GM21528 (cell line): ENCODE measurements around the gene CCDC188.

Source experiments
- ATAC-seq: cut with Tn5 transposase; IDR thresholded peaks from one replicate; pipeline ENCODE4 v1.9.1; 2021; ENCODE audit warnings: mild to moderate bottlenecking, moderate library complexity; ENCODE audit not compliant: unreplicated experiment, low FRiP score

The CCDC188 gene

DNA sequence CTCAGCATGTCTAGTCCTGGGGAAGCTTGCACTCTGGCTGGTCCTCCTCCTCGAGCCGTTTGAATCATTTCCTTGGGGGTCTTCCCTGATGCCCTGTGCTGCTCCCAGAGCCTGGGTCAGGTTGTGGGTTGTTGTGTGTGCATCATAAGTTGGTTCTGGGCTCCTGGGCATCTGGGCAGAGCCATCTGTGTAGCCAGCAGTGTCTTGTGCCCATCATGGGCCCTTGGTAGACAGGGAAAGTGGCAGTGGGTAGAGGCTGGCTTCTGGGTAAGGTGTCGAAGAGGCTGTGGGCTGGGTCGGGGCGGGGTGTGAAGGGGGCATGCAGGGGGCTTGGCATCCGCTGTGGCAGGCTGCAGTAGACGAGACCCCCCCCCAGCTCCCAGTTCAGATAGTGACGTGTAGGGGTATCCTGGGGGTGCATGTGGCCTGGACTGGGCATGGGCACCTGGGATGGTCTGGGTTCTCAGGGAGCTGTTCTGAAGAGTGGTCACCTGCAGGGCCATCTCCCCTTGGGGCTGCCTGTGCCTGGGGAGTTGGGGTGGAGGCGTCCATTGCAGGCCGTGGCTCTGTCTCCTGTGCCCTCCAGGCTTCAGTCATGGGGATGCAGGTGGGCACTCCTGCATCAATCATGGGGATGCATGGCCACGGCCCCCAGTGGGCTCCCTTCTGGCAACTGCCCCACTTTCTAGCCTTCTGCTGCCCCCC lies 26.6 kb downstream of the CCDC188 start:
- ATAC-seq, result no peak

GRCh38 chr22:20123366-20124082 lies 27.3 kb downstream of the CCDC188 start:
- ATAC-seq, result no peak

DNA sequence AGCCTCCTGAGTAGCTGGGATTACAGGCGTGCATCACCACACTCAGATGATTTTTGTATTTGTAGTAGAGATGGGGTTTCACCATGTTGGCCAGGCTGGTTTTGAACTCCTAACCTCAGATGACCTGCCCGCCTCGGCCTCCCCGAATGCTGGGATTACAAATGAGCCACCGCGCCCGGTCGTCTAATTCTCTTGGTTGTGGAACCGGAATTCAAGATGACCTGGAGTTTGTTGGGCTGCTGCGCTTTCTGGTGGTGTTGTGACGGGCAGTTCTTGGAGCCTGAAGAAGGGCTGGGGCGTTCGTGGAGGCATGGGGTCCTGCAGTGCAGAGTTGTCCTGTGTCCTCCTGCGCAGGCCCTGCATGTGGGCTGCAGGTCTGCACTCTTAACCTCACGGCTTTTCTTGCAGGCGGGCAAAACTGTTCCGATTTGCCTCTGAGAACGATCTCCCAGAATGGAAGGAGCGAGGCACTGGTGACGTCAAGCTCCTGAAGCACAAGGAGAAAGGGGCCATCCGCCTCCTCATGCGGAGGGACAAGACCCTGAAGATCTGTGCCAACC lies 28.9 kb downstream of the CCDC188 start:
- no peak for ATAC-seq

DNA sequence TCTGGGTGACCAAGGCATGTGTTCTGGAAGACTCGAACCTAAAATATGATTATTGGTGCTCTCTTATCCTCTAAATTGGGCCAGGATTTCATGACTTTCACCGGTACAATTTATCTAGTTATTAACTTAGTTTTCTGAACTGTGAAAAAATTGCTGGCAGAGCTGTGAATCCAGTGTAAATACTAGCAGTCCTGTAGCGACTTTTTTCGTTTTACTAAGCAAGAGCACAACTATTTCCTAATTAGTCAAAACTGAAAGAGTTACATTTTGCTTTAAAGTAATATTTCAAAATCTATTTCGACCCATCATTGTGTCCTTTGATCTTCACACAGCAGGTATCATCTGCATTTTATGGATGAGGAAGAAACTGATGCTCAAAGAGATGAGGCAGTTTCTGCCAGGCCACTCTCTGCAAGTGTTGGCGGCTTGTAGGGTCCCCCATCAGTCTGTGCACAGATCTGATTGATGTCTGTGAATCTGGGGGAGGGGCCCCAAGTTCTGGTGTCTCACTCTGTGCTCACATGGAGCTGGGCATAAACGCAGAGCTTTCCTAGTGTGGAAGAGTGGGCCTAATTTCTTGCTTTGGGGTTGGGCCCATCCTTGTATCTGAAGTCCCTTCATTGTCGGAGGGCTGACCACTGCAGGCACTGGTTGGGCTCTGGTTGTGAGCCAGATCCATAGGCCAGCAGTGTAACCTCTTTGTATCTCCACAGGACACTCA lies 32.4 kb downstream of the CCDC188 start:
- ATAC-seq, result no peak

GRCh38 chr22:20117633-20118299 lies 33.1 kb downstream of the CCDC188 start:
- peak; percentile 19 for ATAC-seq

DNA sequence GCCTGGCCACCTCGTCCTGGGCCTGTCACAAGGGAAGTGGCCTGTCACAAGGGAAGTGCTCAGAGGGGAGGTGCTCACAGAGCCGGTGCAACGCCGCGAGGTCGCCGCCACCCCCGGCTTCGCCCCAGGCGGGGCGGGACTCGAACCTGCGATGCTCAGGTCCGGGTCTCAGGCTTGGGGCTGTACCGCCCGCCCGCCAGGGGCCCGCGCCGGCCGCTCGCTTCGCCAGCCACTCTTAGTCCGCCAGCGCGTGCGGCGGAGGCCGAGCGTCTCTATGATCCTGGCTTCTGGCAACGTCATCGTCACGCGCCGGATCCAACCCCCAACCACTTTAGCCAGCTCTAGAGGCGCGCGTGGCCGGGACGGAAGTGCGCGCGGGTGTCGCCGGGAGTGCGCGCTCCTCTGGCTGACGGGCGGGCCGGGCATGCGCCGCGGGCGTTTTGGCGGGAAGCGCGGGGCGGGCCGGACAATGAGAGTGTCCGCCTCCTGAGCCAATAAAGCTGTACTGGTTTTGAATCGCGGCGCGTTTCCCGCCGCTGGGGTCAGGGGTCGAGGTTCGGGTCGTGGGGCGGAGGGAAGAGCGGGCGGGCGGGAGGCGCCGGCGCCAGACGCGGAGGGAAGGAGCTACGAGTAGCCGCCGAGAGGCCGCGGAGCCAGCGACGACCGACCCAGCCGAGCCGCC lies 33.8 kb downstream of the CCDC188 start, which contains the start of gene TRMT2A:
TRMT2A (minus strand) TSS at position 276 of the 682 bp plus-strand sequence. CDS start 320 bp downstream, outside the sequence.
- ATAC-seq, result peak; percentile 69

GRCh38 chr22:20116376-20116950 lies 34.4 kb downstream of the CCDC188 start:
- no peak for ATAC-seq

- no peak for ATAC-seq
These were observed 35.0 kb downstream of the CCDC188 start, which contains the start of gene RANBP1 for GRCh38 chr22:20115691-20116375. TSS of gene RANBP1 (plus strand) at chr22:20116104. CDS start at chr22:20116185, 81 bp downstream.

DNA sequence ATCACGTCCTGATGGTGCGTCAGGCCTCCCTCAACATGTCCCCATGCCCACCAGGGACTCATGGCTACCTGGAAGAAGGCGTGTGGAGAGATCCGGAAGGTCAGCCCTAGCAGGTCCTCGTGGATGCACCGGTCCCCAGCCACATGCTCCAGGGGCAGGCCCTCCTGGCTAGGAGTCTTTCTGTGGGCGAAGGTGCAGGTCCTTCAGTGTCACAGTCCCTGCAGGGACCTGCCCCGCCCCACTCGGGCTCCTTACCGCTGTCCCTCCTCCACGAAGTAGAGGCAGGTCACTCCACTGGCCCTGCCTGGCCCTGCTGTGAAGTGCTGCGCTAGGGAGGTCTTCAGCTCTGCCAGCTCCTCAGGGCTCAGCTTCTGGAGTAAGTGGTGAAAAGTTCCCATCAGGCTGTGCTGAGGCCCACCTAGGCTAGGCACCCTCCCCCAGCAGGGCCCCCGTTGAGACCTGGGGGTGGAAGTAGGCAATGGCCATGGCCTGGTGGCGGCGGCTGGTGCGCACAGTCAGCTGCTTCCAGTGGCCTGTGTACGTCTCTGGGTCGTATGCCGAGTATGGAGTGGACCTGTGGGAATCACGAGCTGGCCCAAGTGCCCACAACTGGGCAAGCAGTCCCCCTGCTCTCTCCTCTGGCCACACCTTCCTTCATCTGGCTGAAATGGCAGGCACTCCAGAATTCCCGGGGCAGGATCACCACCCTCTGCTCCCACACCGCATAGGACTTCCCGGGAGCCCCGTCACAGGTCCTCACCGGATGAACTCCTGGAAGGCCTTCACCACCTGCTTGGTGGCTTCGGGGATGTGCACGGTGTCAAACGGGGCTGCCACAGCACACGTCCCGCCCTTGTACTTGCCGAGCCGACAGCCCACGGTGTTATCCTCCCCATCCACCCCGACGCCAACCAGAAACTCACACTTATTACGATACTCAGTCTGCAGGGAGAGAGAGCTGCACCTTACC lies 36.1 kb downstream of the CCDC188 start:
- ATAC-seq, result no peak

GRCh38 chr22:20113551-20114310 lies 37.1 kb downstream of the CCDC188 start:
- no peak for ATAC-seq

DNA sequence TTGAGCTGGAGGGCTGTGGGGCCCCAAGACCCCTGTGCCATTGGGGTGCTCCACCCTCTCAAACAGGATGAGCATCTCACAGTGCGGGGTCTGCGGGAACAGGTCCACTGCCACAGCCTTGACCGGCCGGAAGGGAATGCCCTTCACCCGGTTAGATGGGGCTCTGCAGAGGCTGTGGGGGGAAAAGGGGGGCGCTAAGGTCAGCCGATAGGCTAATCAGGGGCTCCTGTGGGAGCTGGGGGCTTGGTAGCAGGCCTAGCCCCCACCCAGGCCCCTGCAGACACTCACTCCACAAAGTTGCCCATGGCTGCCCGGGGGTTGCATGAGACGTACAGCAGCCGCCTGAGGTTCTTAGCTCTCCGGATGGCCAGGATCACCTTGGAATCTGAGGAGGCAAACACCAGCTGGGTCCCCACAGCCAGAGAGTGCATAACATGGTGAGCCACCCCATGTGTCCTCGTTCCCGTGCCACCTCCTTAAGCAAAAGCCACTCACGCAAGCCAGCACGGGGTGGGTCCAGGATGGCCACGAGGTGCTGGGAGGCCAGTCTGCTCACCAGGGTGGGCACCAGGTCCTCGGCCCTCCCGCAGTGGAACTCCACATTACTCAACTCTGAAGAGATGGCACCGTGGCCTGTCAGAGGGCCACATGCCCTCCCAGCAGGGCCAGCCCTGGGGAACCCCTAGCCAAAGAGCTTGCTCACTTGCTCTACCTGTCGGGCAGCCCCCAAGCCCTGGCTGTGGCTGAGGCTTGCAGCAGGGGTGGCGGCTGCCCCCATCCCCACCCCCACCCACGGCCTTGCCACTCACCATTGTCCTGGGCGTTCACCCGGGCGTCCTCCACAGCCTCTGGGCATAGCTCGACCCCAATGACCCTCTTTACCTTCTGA lies 38.0 kb downstream of the CCDC188 start:
- no peak for ATAC-seq

- no peak for ATAC-seq
These were observed 38.9 kb downstream of the CCDC188 start for GRCh38 chr22:20111689-20112622.

- no peak for ATAC-seq
These were observed 39.7 kb downstream of the CCDC188 start for GRCh38 chr22:20111045-20111688.

GRCh38 chr22:20110359-20110985 lies 40.4 kb downstream of the CCDC188 start:
- no peak for ATAC-seq
